BLaER1 treated with 17β-estradiol and CSF1 and Interleukin-3, amounts not matched to agents 10 nM and 100 nM (cell line): ENCODE data around the gene ZNF618.

ENCODE experiments used
- H3K27ac ChIP-seq, 11 experiments: shearing (Covaris generic); formaldehyde crosslinking; 2 replicates each; pipeline ENCODE4 v1.8.1; 2022
- H3K27me3 ChIP-seq, 11 experiments: shearing (Covaris generic); formaldehyde crosslinking; 2 replicates each; pipeline ENCODE4 v1.8.1; 2022
- H3K36me3 ChIP-seq, 11 experiments: shearing (Covaris generic); formaldehyde crosslinking; 2 replicates each; pipeline ENCODE4 v1.8.1; 2022
- H3K4me1 ChIP-seq, 10 experiments: shearing (Covaris generic); formaldehyde crosslinking; 2 replicates each; pipeline ENCODE4 v1.8.1; 2022
- H3K4me2 ChIP-seq, 11 experiments: shearing (Covaris generic); formaldehyde crosslinking; 2 replicates each; pipeline ENCODE4 v1.8.1; 2022
- H3K4me3 ChIP-seq, 10 experiments: shearing (Covaris generic); formaldehyde crosslinking; 2 replicates each; pipeline ENCODE4 v1.8.1; 2022
- H3K9ac ChIP-seq, 11 experiments: shearing (Covaris generic); formaldehyde crosslinking; 2 replicates each; pipeline ENCODE4 v1.8.1; 2022
- H3K9me3 ChIP-seq, 11 experiments: shearing (Covaris generic); formaldehyde crosslinking; replicated peaks in 1 of 11; 2 replicates each; pipeline ENCODE4 v1.8.1; 2022
- H4K20me1 ChIP-seq, 11 experiments: shearing (Covaris generic); formaldehyde crosslinking; 2 replicates each; pipeline ENCODE4 v1.8.1; 2022
- Cebpa-rat ChIP-seq, 11 experiments: shearing (Covaris generic); IDR thresholded peaks; 2 replicates each; pipeline ENCODE4 v1.8.1; 2022

The ZNF618 gene

DNA sequence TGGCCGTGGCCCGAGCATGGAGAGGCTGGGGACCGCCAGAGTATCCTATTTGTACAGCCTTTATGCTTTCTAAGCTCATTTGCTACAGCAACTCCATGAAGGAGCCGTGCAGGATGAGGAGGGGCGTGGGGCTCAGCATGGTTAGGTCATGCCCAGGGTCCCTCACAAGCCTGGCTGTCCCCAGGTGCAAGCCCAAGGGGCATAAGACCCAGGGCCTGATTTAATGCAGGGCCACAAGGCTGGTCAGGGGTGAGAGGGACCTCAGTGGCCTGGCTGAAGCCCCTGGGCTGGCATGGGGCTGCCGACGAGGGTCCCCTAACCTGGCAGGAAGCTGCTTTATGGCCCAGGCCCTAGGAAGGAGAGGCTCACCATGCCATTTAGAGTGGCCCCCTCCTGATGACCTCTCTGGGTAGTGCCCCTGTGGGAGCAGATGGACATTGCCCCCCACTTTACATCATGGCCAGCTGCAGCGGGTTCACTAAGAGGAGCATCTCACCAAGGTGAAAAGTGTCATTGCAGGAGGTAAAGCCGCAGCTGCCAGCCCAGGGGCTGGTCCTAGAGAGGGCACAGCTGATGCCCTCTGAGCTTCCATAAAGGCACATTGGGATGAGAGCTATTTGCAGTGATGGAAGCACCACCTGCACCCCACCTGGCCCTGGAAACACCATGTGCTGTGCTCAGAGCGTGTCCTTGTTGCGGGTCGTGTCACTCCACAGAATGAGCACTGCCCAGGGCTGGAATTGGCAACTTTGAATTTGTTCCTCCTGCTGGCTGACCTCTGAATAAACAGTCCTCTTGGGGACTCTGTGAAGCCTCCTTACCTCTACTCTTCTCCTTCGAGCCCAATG lies 58.9 kb downstream of the ZNF618 start:
- H3K4me1 ChIP-seq, result peaks cover 5 to 44% (median 32%) of the 10 kb centered on the region in 10 experiments; a peak in 18 of 20 replicates
- 0 out of 22 replicates have a peak overlapping the region, but pooled peaks of 2 of the 11 experiments have one; percentile 10 to 24 for H3K4me2 ChIP-seq
- H3K27ac ChIP-seq, result 0 out of 22 replicates have a peak overlapping the region, but pooled peaks of 1 of the 11 experiments have one; percentile 14
- peaks cover 0 to 23% (median 8%) of the 10 kb centered on the region in 11 experiments; a peak in 11 of 22 replicates for H3K36me3 ChIP-seq
- TF ChIP-seq Cebpa-rat (IDR thresholded peaks at IDR 0.05), result no peak
- peaks cover 0 to 47% (median 27%) of the 10 kb centered on the region in 11 experiments; a peak in 10 of 22 replicates for H4K20me1 ChIP-seq
- no peak overlapping the region for H3K4me3 ChIP-seq
- H3K9me3 ChIP-seq, result peaks cover 9 to 26% (median 21%) of the 10 kb centered on the region in 11 experiments; a peak in 20 of 22 replicates
- no peaks in the 10 kb centered on the region for H3K27me3 ChIP-seq
- H3K9ac ChIP-seq, result no peak overlapping the region

DNA sequence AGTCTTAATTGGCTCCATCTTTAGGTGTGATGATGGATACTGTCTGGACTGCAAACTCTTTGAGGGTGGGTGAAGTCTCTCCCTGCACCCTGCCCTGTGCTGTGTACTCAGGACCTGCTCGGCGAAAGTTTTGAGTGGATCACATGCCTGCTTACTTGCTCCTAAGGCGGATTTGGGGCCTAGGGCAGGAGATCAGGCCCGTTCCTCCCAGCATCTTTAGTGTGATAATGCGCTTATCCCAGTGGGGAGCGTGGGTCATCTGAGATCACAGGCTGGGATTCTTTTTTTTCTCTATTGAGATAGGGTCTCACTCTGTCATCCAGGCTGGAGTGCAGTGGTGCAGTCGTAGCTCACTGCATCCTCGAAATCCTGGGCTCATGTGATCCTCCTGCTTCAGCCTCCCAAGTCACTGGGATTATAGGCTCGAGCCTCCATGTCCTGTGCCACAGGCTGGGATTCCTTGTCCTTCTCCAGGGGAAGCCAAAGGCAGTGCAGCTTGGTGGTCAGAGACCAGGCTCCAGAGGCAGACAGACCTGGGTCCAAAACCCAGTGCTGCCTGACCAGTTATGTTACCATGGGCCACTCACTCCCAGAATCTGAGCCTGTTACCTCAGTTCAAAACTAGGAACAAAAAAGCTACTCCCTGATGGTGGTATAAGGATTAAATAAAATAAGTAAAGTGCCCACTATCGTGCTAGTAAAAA lies 59.7 kb downstream of the ZNF618 start:
- Histone ChIP-seq H3K9me3 (peaks cover 13 to 32% (median 28%) of the 10 kb centered on the region in 11 experiments; a peak in 19 of 22 replicates), H4K20me1 (peaks cover 0 to 47% (median 27%) of the 10 kb centered on the region in 11 experiments; a peak in 10 of 22 replicates), H3K4me1 (peaks cover 5 to 44% (median 32%) of the 10 kb centered on the region in 10 experiments; a peak in 18 of 20 replicates), H3K4me2 (peak overlapping the region in 8 of 11 experiments; percentile 10 to 58 (median 31); a peak in 9 of 22 replicates), H3K36me3 (peaks cover 0 to 27% (median 8%) of the 10 kb centered on the region in 11 experiments; a peak in 12 of 22 replicates), H3K27me3 (no peaks in the 10 kb centered on the region), H3K9ac (no peak overlapping the region), H3K27ac (no peak overlapping the region; a peak in 1 of 22 replicates), H3K4me3 (no peak overlapping the region)
- no peak for TF ChIP-seq Cebpa-rat (IDR thresholded peaks at IDR 0.05)

DNA sequence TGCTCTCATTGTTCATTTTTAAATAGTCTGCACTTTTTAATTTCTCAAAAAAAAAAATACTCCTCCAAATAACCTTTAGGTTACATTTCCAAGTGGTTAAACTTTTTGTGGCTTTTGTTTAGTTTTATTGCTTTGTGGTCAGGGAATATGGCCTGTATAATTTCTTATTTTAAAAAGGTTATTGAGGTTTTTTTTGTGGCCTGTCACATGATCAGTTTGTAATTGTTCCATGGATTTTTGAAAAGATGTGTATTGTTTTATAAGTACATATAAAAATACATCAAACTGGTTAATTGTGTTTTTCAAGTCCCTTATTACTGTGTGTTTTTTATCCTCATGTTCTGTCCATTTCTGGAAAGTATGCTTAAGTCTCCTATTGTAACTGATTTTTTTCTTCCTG lies 64.0 kb downstream of the ZNF618 start:
- Histone ChIP-seq H3K36me3 (peaks cover 0 to 54% (median 31%) of the 10 kb centered on the region in 11 experiments; a peak in 17 of 22 replicates), H3K27ac (no peak overlapping the region), H3K4me1 (peaks cover 15 to 34% (median 25%) of the 10 kb centered on the region in 10 experiments), H3K4me3 (no peak overlapping the region), H4K20me1 (peaks cover 0 to 16% (median 9%) of the 10 kb centered on the region in 11 experiments; a peak in 9 of 22 replicates), H3K9me3 (peaks cover 13 to 44% (median 29%) of the 10 kb centered on the region in 11 experiments; a peak in 19 of 22 replicates), H3K9ac (no peak overlapping the region), H3K4me2 (no peak overlapping the region), H3K27me3 (no peaks in the 10 kb centered on the region)
- TF ChIP-seq Cebpa-rat (IDR thresholded peaks at IDR 0.05), result no peak

DNA sequence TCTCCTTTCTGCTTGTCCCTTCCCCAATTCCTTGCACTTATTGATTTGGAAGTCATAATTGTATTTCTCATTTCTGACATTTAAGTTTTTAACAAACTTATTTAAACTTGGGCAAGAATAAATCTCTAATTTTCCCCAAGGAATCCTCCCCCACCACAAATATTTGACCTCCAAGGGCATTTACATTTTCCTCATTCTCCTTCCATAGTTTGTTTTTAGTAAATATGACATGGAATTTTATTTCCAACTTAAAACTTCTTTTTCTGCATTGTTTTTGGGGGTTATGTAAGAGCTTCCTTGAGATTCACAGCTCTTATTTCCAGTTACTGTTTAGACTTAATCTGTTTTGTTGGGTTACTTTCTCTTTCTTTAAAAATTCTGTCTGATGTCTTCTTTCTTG lies 64.9 kb downstream of the ZNF618 start:
- peak overlapping the region in 3 of 11 experiments; percentile 60 to 83 (median 63); a peak in 4 of 22 replicates for H3K4me2 ChIP-seq
- peaks cover 14 to 30% (median 20%) of the 10 kb centered on the region in 10 experiments for H3K4me1 ChIP-seq
- H4K20me1 ChIP-seq, result peaks cover 0 to 6% (median 0%) of the 10 kb centered on the region in 11 experiments; a peak in 4 of 22 replicates
- H3K27me3 ChIP-seq, result no peaks in the 10 kb centered on the region
- peaks cover 0 to 61% (median 40%) of the 10 kb centered on the region in 11 experiments; a peak in 18 of 22 replicates for H3K36me3 ChIP-seq
- peaks cover 13 to 44% (median 29%) of the 10 kb centered on the region in 11 experiments; a peak in 19 of 22 replicates for H3K9me3 ChIP-seq
- TF ChIP-seq Cebpa-rat (IDR thresholded peaks at IDR 0.05), result no peak
- H3K4me3 ChIP-seq, result no peak overlapping the region
- no peak overlapping the region for H3K9ac ChIP-seq
- H3K27ac ChIP-seq, result no peak overlapping the region

DNA sequence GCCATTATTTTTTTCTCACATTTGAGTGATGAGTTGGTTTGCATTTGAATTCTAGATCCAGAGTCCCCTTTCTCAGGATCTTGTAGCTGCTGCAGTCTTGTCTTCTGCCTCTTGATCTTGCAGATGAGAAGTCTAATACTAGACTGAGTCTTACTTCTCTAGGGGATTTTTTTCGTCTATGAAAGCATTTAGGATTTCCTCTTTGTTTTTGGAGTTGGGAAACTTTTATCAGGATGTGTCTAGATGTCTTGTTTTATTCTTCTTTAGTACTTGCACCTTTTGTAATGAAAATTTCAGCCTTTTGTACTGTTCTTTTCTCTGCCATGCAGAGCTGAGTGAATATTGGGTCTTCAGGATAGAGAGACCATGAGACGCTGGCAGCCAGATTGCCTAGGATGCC lies 65.4 kb downstream of the ZNF618 start:
- peaks cover 9 to 25% (median 16%) of the 10 kb centered on the region in 10 experiments for H3K4me1 ChIP-seq
- H3K9me3 ChIP-seq, result peaks cover 13 to 44% (median 29%) of the 10 kb centered on the region in 11 experiments; a peak in 19 of 22 replicates
- H3K4me2 ChIP-seq, result peak overlapping the region in 4 of 11 experiments; percentile 26 to 83 (median 62); a peak in 8 of 22 replicates
- no peaks in the 10 kb centered on the region for H3K27me3 ChIP-seq
- TF ChIP-seq Cebpa-rat (IDR thresholded peaks at IDR 0.05), result no peak
- peaks cover 0 to 3% (median 0%) of the 10 kb centered on the region in 11 experiments; a peak in 1 of 22 replicates for H4K20me1 ChIP-seq
- no peak overlapping the region for H3K27ac ChIP-seq
- peaks cover 0 to 66% (median 45%) of the 10 kb centered on the region in 11 experiments; a peak in 18 of 22 replicates for H3K36me3 ChIP-seq
- H3K9ac ChIP-seq, result no peak overlapping the region
- H3K4me3 ChIP-seq, result no peak overlapping the region

DNA sequence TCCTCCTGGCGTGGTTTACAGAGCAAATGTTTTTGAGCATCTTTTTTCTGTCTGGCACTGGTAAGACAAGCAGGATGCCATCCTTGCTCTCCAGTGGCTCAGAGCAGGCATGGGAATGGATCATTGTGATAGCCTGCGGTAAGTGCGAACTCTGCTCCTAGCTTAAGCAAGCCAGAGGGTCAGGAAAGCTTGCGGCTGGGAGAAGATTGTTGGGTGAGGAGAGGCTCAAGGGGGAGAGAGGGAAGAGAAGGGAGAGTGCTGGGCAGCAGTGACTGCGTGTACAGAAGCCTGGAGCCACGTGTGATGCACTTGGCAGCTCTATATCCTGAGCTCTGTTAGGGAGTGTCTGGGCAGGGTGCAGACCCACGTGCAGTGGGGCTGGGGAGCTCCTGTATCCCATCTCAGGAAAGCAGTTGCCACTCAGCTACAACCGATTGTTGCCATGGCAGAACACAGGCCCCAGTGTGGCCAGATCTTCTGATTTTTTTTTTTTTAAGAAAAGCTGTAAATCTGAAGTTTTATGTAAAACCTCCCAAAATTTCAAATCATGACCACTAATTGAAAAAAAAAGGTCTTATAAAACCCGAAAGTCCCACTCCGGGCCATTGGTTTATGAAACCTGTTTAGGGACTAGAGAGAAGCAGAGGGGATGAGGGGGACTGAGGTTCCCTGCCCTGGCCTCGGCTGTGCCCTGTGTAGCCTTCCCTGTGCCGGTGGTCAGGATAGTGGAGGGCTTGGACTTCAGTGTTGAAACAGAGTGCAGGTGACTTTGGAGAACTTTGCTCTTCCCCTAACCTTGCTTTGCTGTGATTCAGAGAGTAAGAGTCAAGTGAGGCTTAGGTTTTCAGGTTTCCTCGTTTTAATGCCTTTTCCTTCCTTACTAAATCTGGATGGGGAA lies 67.3 kb downstream of the ZNF618 start:
- TF ChIP-seq Cebpa-rat (IDR thresholded peaks at IDR 0.05), result no peak
- peaks cover 12 to 39% (median 25%) of the 10 kb centered on the region in 11 experiments; a peak in 19 of 22 replicates for H3K9me3 ChIP-seq
- no peaks in the 10 kb centered on the region for H3K27me3 ChIP-seq
- no peak overlapping the region for H3K4me3 ChIP-seq
- no peak overlapping the region for H3K27ac ChIP-seq
- H3K4me1 ChIP-seq, result peaks cover 0 to 24% (median 12%) of the 10 kb centered on the region in 10 experiments; a peak in 11 of 20 replicates
- H3K36me3 ChIP-seq, result peaks cover 0 to 77% (median 52%) of the 10 kb centered on the region in 11 experiments; a peak in 18 of 22 replicates
- H4K20me1 ChIP-seq, result peaks cover 0 to 9% (median 0%) of the 10 kb centered on the region in 11 experiments; a peak in 2 of 22 replicates
- H3K4me2 ChIP-seq, result no peak overlapping the region
- H3K9ac ChIP-seq, result no peak overlapping the region

DNA sequence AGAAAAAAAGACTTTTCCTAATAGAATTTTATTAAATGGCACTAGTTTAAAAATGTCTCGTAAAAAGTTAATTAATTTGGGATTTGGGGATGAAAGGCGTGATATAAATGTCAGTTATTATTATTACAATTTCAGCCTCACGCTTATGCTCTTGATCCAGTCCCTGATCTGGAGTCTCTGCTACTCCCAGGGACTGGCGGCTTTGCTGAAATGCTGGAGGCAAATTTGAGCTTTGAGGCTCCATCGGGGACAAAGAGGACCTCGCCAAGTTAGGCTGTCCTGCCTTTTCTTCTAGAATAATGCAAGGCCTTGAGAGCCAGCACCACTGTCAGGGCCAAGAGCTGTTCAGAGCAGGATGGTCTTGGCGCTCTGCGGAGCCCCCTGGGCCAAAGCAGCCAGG lies 69.7 kb downstream of the ZNF618 start:
- TF ChIP-seq Cebpa-rat (IDR thresholded peaks at IDR 0.05), result no peak
- Histone ChIP-seq H3K36me3 (peaks cover 0 to 78% (median 58%) of the 10 kb centered on the region in 11 experiments; a peak in 18 of 22 replicates), H3K27me3 (no peaks in the 10 kb centered on the region), H3K4me1 (peaks cover 0 to 43% (median 16%) of the 10 kb centered on the region in 10 experiments; a peak in 11 of 20 replicates), H3K27ac (no peak overlapping the region; a peak in 1 of 22 replicates), H3K9me3 (peaks cover 0 to 17% (median 1%) of the 10 kb centered on the region in 11 experiments; a peak in 8 of 22 replicates), H3K9ac (no peak overlapping the region), H4K20me1 (peaks cover 0 to 9% (median 0%) of the 10 kb centered on the region in 11 experiments; a peak in 2 of 22 replicates), H3K4me2 (no peak overlapping the region), H3K4me3 (no peak overlapping the region)
